ENCODE results near the gene KYAT1.

KYAT1 gene

GRCh38 chr9:128920381-128921058, 38.8 kb upstream of the KYAT1 start, which contains the start of gene PHYHD1:
PHYHD1 (plus strand) TSS chr9:128920982; CDS start chr9:128922324, 1,342 bp downstream.
- no peak for DNase-seq (ENCODE audit: low spot score)
- in situ Hi-C loops (cut with MboI; ENCODE audit: low pct_unique_long_range_greater_than_20kb, low sequenced_read_pairs, unreplicated experiment) = no loop called here
- TF ChIP-seq, protein P1, sequence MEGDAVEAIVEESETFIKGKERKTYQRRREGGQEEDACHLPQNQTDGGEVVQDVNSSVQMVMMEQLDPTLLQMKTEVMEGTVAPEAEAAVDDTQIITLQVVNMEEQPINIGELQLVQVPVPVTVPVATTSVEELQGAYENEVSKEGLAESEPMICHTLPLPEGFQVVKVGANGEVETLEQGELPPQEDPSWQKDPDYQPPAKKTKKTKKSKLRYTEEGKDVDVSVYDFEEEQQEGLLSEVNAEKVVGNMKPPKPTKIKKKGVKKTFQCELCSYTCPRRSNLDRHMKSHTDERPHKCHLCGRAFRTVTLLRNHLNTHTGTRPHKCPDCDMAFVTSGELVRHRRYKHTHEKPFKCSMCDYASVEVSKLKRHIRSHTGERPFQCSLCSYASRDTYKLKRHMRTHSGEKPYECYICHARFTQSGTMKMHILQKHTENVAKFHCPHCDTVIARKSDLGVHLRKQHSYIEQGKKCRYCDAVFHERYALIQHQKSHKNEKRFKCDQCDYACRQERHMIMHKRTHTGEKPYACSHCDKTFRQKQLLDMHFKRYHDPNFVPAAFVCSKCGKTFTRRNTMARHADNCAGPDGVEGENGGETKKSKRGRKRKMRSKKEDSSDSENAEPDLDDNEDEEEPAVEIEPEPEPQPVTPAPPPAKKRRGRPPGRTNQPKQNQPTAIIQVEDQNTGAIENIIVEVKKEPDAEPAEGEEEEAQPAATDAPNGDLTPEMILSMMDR (IDR thresholded peaks at IDR 0.05; ENCODE audit: extremely low read depth, insufficient read depth, missing control alignments) = no peak

- TF ChIP-seq, protein P1 (IDR thresholded peaks at IDR 0.05; ENCODE audit: extremely low read depth, insufficient read depth, missing control alignments) = no peak
- in situ Hi-C loops (cut with MboI; ENCODE audit: low pct_unique_long_range_greater_than_20kb, low sequenced_read_pairs, unreplicated experiment) = no loop called here
- DNase-seq (ENCODE audit: low spot score) = no peak
Observed at GRCh38 chr9:128919402-128920089, 37.8 kb upstream of the KYAT1 start.

- in situ Hi-C loops (cut with MboI; ENCODE audit: low pct_unique_long_range_greater_than_20kb, low sequenced_read_pairs, unreplicated experiment) = no loop called here
Observed at GRCh38 chr9:128918921-128919320, 37.2 kb upstream of the KYAT1 start.

DNA sequence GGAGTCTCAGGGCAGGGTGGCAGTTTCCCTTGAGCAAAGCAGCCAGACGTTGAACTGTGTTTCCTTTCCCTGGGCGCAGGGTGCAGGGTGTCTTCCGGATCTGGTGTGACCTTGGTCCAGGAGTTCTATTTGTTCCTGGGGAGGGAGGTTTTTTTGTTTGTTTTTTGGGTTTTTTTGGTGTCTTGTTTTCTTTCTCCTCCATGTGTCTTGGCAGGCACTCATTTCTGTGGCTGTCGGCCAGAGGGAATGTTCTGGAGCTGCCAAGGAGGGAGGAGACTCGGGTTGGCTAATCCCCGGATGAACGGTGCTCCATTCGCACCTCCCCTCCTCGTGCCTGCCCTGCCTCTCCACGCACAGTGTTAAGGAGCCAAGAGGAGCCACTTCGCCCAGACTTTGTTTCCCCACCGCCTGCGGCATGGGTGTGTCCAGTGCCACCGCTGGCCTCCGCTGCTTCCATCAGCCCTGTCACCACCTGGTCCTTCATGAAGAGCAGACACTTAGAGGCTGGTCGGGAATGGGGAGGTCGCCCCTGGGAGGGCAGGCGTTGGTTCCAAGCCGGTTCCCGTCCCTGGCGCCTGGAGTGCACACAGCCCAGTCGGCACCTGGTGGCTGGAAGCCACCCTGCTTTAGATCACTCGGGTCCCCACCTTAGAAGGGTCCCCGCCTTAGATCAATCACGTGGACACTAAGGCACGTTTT, 35.5 kb upstream of the KYAT1 start:
- TF ChIP-seq, protein P1 (IDR thresholded peaks at IDR 0.05; ENCODE audit: extremely low read depth, insufficient read depth, missing control alignments) = no peak
- no peak for DNase-seq (ENCODE audit: low spot score)
- in situ Hi-C loops (cut with MboI; ENCODE audit: low pct_unique_long_range_greater_than_20kb, low sequenced_read_pairs, unreplicated experiment) = no loop called here

More at GRCh38 chr9:128918921-128919320, 37.2 kb upstream of the KYAT1 start:
- no peak for DNase-seq (ENCODE audit: low spot score)
- TF ChIP-seq, protein P1 (IDR thresholded peaks at IDR 0.05; ENCODE audit: extremely low read depth, insufficient read depth, missing control alignments) = no peak

- TF ChIP-seq, protein P1 (IDR thresholded peaks at IDR 0.05; ENCODE audit: extremely low read depth, insufficient read depth, missing control alignments) = no peak
- in situ Hi-C loops (cut with MboI; ENCODE audit: low pct_unique_long_range_greater_than_20kb, low sequenced_read_pairs, unreplicated experiment) = no loop called here
- DNase-seq (ENCODE audit: low spot score) = no peak
Observed at GRCh38 chr9:128916745-128917144, 35.0 kb upstream of the KYAT1 start.

GRCh38 chr9:128916204-128916603, 34.5 kb upstream of the KYAT1 start:
- in situ Hi-C loops (cut with MboI; ENCODE audit: low pct_unique_long_range_greater_than_20kb, low sequenced_read_pairs, unreplicated experiment) = no loop called here
- DNase-seq (ENCODE audit: low spot score) = no peak
- TF ChIP-seq, protein P1 (IDR thresholded peaks at IDR 0.05; ENCODE audit: extremely low read depth, insufficient read depth, missing control alignments) = no peak
